ENCODE measurements around the gene CRB1. TPM values are rescaled to one million over a fixed set of nuclear protein-coding genes. Genes with fewer than 3 reads are reported as not detected.

Gene CRB1
- total RNA-seq, 2 donors from 2014 or later, result 0.17 TPM; not detected in 1

DNA sequence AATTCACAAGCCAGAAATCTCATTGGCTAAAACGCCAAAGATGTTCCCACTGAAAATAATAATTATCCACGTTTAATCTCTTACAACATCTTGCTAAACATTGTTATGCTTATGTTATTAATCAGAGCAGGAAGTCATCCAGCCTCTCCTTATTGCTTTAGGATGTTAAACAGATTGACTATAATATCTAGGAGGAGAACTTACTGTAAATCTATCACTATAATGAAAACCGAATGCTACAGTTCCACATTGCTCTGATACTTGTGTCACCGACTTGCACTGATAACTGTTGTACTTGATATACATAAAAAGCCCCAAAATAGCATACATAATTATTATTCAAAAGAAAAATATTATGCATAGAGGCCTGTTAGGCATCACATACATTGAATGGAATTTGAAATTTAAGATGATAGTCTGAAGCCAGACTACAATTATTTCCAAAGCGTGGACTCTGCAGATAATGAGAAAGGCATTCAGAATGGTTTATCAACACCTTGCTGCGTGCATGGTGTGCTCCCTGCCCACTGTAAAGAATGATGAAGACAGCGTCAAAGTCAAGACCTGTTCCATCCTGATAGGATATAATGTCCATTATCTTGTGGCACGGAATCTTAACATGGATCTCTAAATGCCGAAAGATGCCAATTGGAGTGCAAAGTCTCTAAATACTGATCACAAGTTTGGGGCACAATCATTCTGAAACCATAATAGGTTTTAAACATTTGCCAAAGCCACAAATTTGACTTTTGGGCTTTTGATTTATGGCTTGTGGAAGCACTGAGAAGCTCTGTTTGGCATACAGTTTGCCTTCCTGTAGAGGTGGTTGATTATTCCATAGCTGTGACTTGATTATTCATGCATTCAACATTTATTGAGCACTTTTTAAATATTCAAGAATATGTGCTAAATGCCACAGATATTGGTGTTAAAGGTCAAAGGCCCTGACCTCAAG lies 71.3 kb downstream of the CRB1 start:
- TF ChIP-seq CTCF (IDR thresholded peaks at IDR 0.05), result no peak
- no peaks in the 10 kb centered on the region for H3K27me3 ChIP-seq
- no peak overlapping the region for H3K9ac ChIP-seq (ENCODE audit: low read depth in 2 of 2, low read length in 2 of 2)
- H3K9me3 ChIP-seq, result no peaks in the 10 kb centered on the region
- no peak for DNase-seq
- no peaks in the 10 kb centered on the region for H3K4me1 ChIP-seq
- no peak overlapping the region for H3K4me3 ChIP-seq
- intact Hi-C loops (cut with DNase I), result loop anchor here (10.0 kb wide), 2 partner anchors 165 to 595 kb away; no protein-coding TSS in a partner anchor
- no peak overlapping the region for H3K27ac ChIP-seq
- no peaks in the 10 kb centered on the region for H3K36me3 ChIP-seq

DNA sequence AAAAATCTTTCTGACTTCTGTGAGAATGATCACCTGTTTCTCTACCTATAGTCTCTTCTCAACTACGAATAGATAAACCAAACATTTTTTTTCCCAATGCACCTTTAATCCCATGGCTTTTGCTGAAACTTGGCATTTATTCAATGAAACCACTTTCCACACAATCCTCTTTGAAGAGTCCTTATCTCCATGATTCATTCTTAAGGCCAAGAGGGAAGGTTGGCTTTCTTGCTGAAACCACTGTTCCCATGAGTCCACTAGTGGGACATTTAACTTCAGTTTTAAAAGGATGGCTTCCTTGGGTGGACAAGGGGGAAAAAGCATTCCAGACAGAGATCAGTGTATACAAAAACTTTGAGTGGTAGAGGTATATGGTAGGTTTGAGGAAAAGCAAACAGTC lies 73.6 kb downstream of the CRB1 start:
- DNase-seq, result no peak
- Histone ChIP-seq H3K36me3 (no peaks in the 10 kb centered on the region), H3K9me3 (no peaks in the 10 kb centered on the region), H3K27ac (no peak overlapping the region), H3K4me1 (no peaks in the 10 kb centered on the region), H3K4me3 (no peak overlapping the region), H3K9ac (ENCODE audit: low read depth in 2 of 2, low read length in 2 of 2) (no peak overlapping the region), H3K27me3 (no peaks in the 10 kb centered on the region)
- intact Hi-C loops (cut with DNase I), result loop anchor here (10.0 kb wide), 2 partner anchors 167 to 597 kb away; no protein-coding TSS in a partner anchor
- no peak for TF ChIP-seq CTCF (IDR thresholded peaks at IDR 0.05)

DNA sequence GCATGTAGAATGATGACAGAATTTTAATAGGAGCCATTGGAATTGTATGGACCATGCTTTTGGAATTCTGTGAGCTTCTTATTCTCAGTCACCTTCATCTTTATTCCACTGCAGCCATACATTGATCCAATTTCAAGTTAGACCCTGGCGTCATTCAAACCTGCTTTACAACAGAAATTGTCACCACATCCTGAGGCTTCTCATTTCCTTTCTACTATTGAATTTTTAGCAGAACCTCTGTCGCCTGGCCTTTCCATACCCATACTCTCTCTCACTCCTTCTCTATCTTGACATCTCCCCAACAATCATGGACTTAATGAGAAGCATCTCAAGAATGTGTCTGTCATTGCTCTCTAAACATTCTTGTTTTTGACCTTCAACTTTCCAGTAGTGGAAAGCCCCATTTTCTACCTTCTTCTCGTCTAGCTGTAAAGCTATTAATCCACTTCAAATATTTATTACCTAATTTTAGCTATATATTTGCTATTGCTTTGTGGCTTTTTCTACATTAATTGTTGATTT lies 74.1 kb downstream of the CRB1 start:
- no peaks in the 10 kb centered on the region for H3K9me3 ChIP-seq
- H3K27me3 ChIP-seq, result no peaks in the 10 kb centered on the region
- no peak for DNase-seq
- no peaks in the 10 kb centered on the region for H3K4me1 ChIP-seq
- intact Hi-C loops (cut with DNase I), result loop anchor here (10.0 kb wide), 2 partner anchors 167 to 597 kb away; no protein-coding TSS in a partner anchor
- H3K4me3 ChIP-seq, result no peak overlapping the region
- H3K36me3 ChIP-seq, result no peaks in the 10 kb centered on the region
- H3K9ac ChIP-seq (ENCODE audit: low read depth in 2 of 2, low read length in 2 of 2), result no peak overlapping the region
- H3K27ac ChIP-seq, result no peak overlapping the region
- TF ChIP-seq CTCF (IDR thresholded peaks at IDR 0.05), result no peak

GRCh38 chr1:197342669-197343068 lies 74.6 kb downstream of the CRB1 start:
- Histone ChIP-seq H3K27me3 (no peaks in the 10 kb centered on the region), H3K27ac (no peak overlapping the region), H3K4me3 (no peak overlapping the region), H3K4me1 (no peaks in the 10 kb centered on the region), H3K9me3 (no peaks in the 10 kb centered on the region), H3K9ac (ENCODE audit: low read depth in 2 of 2, low read length in 2 of 2) (no peak overlapping the region), H3K36me3 (no peaks in the 10 kb centered on the region)
- intact Hi-C loops (cut with DNase I), result loop anchor here (10.0 kb wide), 2 partner anchors 168 to 598 kb away; no protein-coding TSS in a partner anchor
- TF ChIP-seq CTCF (IDR thresholded peaks at IDR 0.05), result no peak
- no peak for DNase-seq

GRCh38 chr1:197343663-197344273 lies 75.7 kb downstream of the CRB1 start:
- intact Hi-C loops (cut with DNase I), result loop anchor here (10.0 kb wide), 2 partner anchors 169 to 599 kb away; no protein-coding TSS in a partner anchor
- Histone ChIP-seq H3K4me1 (no peaks in the 10 kb centered on the region), H3K9ac (ENCODE audit: low read depth in 2 of 2, low read length in 2 of 2) (no peak overlapping the region), H3K9me3 (no peaks in the 10 kb centered on the region), H3K27ac (no peak overlapping the region), H3K27me3 (no peaks in the 10 kb centered on the region), H3K4me3 (no peak overlapping the region), H3K36me3 (no peaks in the 10 kb centered on the region)
- no peak for DNase-seq
- no peak for TF ChIP-seq CTCF (IDR thresholded peaks at IDR 0.05)
